DMS 273 (cell line): Measurements from ENCODE around the gene PDZD8.

Source experiments
- DNase-seq: peaks from one replicate; lab custom pipeline; 2025; ENCODE audit not compliant: unreplicated experiment; lab: John Stamatoyannopoulos, UW

PDZD8 gene

GRCh38 chr10:117300671-117301070 lies 74.6 kb downstream of the PDZD8 start:
- no peak for DNase-seq

DNA sequence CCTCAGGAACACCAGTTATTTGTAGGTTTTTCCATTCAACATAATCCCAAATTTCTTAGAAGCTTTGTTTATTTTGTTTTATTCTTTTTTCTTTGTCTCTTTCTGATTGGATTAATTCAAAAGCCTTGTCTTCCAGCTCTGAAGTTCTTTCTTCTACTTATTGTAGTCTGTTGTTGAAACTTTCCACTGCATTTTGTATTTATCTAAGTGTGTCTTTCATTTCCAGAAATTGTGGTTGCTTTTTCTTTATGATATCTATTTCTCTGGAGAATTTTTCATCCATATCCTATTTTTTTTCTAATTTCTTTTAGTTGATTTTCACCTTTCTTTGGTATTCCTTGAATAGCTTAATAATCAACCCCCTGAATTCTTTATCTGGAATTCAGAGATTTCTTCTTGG lies 75.8 kb downstream of the PDZD8 start:
- no peak for DNase-seq

GRCh38 chr10:117298219-117298618 lies 77.0 kb downstream of the PDZD8 start:
- no peak for DNase-seq

DNA sequence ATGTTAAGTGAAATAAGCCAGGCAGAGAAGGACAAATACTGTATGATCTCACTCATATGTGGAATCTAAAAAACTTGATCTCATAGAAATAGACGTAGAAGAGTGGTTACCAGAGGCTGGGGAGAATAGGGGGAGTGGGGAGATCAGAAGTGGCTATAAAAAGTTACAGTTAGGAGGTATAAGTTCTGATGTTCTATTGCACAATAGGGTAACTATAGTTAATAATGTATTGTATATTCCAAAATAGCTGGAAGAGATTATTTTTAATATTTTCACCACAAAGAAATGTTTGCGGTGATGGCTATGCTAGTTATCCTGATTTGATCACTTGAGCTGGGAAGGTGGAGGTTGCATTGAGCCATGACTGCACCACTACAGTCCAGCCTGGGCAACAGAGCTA lies 80.5 kb downstream of the PDZD8 start:
- DNase-seq: no peak

- no peak for DNase-seq
These were observed 81.1 kb downstream of the PDZD8 start for GRCh38 chr10:117294039-117294645.

DNA sequence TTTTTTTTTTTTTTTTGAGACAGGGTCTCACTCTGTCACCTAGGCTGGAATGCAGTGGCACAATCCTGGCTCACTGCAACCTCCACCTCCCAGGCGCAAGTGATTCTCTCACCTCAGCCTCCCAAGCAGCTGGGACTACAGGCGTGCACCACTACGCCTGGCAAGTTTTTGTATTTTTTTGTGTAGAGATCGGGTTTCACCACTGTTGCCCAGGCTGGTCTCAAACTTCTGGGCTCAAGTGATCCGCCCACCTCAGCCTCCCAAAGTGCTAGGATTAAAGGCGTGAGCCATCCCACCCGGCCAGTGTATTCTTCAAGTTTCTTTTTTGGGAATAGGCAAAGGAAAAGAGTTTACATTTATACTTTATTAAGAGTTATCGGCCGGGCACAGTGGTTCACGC lies 84.4 kb downstream of the PDZD8 start:
- peak; percentile 3 for DNase-seq

- DNase-seq: no peak
These were observed 90.3 kb downstream of the PDZD8 start for GRCh38 chr10:117284716-117285494.

- no peak for DNase-seq
These were observed 97.6 kb downstream of the PDZD8 start for GRCh38 chr10:117277675-117278074.

GRCh38 chr10:117275121-117275520 lies 100.1 kb downstream of the PDZD8 start:
- no peak for DNase-seq

- no peak for DNase-seq
These were observed 100.7 kb downstream of the PDZD8 start for GRCh38 chr10:117274509-117274908.

DNA sequence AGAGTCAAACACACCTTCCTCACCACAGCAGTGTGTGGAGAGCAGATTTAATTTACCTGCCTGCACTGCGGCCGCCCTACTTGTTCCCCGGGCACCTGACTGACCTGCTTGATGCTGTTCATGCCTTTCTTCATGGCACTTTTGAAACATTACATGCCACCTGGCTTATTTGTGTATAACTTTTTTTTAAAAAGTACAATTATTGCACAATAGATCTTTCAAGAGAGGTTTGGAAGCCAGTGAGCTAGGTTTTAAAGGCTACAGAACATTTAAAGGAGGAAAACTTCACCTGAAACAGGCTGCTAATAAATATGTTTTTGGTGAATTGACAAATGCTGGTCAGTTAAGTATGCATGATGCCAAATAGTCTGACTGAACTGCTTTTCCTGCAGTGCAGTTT lies 101.3 kb downstream of the PDZD8 start:
- DNase-seq: no peak

DNA sequence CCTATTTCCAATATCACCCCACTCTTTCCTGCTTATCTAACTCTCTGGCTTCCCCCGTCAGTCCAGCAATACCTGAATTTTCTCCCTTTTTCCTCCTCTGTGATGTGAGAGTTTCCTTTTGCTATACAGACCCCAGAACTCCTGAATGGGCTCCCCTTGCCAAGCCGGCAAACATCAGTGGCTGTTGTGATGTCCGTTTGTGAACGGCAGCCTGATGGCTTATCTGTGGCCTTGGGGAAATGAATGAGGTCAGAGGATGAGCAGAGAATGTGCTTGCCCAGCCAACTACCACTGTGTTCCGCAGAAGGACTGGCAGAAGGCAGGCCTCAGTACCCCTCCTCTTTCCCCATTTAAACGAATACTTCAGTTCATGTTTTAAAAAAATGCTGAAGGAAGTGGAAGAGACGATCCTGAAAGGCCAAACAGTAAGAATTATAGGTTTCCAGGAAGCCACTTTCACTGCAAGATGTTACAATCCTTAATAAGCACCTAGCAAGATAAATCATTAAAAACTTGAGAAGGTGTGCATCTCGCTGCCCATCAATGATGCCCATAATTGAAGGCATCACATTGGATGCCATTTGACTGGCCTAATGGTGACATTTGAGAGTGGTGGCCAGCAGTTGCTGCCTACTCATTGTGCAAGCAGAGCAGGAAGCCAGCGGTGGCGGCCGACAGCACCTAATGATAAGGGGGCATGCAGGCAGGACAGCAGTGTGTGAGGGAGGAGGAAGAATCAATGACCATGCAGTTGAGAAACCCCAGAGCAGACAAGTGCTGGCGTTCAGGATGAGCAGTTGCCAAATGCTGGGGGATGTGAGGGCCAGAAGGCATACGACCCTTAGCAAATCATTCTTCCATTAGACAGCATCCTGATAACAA lies 102.8 kb downstream of the PDZD8 start:
- DNase-seq: no peak

- no peak for DNase-seq
These were observed 103.8 kb downstream of the PDZD8 start for GRCh38 chr10:117271427-117271826.

DNA sequence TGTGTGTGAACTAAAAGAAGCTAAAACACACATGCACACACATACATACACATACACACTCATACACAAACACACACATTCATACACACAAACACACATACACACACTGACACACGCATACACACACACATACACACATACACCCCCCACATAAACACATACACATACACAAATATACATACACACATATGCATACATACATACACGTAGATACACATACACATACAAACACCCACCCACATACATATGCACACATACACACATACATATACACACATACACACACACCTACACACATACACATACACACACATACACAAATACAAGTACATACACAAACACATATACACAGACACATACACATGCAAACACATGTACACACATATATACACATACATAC lies 106.3 kb downstream of the PDZD8 start:
- DNase-seq: no peak

DNA sequence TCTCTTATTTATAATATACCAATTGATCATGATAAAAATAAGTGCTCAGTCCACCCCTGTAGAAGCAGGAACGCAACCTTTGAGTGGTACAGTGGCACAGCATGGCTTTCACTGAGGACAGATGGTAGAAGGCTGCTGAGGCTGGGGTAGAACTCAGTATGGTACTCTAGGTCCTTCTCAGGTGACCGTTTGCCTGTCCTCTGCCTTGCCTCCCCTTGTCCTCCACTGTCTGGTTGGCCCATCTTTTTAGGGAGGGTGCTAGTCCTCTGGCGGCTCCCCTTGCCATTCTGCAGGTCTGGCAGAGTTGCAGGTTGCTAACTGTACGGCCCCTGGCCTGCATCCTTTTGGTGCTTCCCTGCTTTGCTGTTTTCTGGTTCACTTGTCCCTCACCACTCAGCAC lies 107.0 kb downstream of the PDZD8 start:
- DNase-seq: no peak

- no peak for DNase-seq
These were observed 108.4 kb downstream of the PDZD8 start for GRCh38 chr10:117266812-117267211.

GRCh38 chr10:117266400-117266799 lies 108.8 kb downstream of the PDZD8 start:
- DNase-seq: no peak

DNA sequence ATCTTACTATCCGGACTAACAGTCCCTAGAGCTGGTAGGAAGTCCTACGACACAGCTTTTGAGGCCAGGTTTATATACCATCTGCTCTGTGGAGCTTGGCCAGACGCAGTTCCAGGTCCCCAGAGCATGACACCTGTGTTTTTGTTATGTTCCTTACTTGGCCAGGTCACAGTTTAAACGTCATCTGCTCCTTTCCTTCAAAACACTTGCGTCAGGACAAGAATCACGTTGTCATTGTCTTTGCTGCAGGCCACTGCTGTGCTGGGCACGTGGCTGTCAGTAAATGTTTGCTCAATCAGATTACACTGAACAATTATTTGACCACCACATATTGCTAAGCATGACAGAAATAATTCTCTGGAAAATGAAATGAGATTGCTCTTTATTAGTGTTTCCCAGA lies 110.5 kb downstream of the PDZD8 start:
- DNase-seq: peak; percentile 22

GRCh38 chr10:117262903-117263293 lies 112.3 kb downstream of the PDZD8 start:
- no peak for DNase-seq

GRCh38 chr10:117262291-117262902 lies 112.8 kb downstream of the PDZD8 start:
- no peak for DNase-seq

DNA sequence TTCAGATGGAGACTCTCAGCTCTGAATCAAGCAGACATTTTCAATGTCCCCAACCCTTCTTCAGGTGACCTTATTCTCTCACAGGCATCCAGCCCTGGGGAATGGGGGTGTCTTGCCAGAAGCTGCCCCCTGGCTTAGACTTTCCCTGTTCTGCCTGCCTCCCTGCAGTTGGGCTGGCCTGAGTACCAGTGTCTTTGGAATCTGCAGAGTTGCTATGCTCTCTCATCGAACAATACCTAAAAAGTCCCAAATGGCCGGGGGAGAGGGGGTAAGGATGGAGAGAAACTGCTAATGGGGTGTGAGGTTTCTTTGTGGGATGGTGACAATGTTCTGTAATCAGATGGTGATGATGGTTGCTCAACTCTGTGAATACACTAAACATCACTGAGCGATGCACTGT lies 113.7 kb downstream of the PDZD8 start:
- no peak for DNase-seq
